GM19025 (cell line): ENCODE measurements around the gene OPRM1.
A peak's percentile ranks its signal among the peaks of the same experiment; 100 is the strongest.
"Not testable (repeated sequence)": the region's sequence is repeated elsewhere in the genome, so short reads cannot be mapped to it uniquely, and the experiment has no call there.

Experiments
- ATAC-seq: cut with Tn5 transposase; IDR thresholded peaks from one replicate; pipeline ENCODE4 v1.9.1; 2021; ENCODE audit warnings: mild to moderate bottlenecking, low read depth, moderate library complexity; ENCODE audit not compliant: unreplicated experiment

The OPRM1 gene

DNA sequence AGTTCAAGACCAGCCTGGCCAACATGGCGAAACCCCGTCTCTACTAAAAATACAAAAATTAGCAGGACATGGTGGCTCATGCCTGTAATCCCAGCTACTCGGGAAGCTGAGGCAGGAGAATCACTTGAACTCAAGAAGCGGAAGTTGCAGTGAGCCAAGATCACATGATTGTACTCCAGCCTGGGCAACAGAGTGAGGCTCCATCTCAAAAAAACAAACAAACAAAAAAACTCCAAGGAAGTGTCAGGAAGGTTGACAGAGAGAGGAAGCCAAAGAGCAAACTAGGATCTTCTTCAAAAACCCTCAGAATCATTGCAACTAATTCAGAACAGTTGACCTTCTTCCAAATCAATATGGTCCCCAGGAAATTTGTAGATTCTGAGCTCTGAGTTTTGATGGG lies 162.6 kb downstream of the OPRM1 start:
- not testable (repeated sequence) for ATAC-seq

DNA sequence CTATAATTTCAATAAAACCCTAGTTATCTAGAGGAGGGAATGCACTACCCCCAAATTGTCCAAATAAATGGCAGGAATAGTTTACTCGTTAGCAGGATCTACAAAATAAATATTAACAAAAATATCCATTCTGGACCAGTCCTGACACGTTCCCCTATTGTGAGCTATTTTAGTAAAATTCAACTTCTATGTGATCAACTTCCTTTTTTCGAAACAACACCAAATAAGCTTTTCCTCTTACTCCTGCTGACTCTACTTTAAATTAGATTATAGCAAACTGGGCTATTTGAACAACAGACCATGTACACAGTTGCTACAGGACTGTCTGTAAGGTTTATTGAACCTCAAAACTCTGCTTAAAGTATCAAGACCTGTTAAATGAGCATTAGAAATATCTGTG lies 163.3 kb downstream of the OPRM1 start:
- ATAC-seq: no peak

- no peak for ATAC-seq
Measured at GRCh38 chr6:154202958-154203357, 163.9 kb downstream of the OPRM1 start.

DNA sequence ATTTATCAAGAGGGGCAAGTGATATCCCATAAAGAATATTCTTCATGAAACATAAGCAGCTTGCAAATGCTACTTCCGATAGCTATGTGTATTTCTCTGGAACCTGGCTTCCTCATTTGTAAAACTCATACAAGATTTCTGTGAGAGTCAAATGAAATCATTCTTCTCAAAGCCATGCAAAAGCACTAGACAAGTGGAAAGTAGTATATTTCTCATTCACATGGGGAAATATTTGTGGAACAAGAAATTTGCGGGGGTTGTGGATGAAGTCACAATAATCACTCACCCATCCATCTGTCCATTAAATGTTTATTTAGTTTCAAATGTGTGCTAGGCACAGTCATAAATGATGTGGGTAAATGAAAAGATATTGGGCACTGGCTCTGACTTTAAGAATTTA lies 167.1 kb downstream of the OPRM1 start:
- no peak for ATAC-seq

- no peak for ATAC-seq
Measured at GRCh38 chr6:154206996-154207395, 168.0 kb downstream of the OPRM1 start.

DNA sequence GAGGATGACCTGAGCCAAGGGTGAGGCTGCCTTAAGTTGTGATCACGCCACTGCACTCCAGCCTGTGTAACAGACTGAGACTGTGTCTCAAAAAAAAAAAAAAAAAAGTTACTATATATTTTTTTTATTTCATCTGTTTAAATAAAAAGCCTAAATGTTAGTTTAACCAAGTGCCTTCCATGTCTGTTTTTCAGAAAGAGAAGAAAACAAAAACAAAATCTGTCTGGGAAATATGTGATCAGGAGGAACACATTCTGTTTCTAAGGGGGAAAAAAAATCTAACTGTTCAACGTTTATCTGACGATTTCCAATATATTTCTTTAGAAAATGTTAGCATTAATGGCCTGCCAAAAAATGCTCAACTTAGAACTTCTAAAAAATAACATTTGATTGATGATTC lies 170.5 kb downstream of the OPRM1 start:
- no peak for ATAC-seq

DNA sequence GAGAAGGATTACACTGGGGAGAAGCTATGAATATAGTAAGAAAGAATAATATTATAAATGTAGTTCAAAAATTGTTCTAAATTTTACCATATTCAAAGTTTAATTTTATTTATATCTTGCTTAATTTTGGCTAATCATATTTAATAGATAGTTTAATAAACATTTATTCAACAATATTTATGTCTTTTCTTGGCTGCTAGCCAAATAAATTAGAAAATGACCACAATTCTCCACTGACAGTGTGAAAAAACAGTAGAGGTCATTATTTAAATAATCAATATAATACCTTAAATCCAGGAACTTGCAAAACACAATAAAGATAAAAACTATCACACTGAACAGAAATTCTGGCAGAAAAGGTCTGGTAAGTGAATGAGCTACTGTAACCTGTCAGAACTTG lies 171.6 kb downstream of the OPRM1 start:
- ATAC-seq: no peak

DNA sequence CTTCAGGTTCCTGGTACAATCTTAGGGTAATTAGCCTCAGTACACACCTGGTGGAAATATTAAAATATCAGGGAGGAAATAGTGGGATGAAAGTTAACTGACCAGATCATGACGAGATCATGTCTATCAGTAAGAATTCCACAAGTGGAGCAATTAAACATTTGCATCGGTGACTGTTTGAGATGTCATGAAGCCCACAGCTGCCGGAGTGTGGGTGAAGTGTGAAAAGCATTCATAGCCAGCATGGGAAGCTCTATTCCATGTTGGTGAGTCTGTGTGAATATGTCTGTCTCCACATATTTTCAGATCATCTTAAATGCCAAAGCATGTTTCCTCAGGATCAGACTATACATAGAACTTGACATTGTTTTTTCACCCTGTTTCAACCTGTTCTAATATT lies 174.7 kb downstream of the OPRM1 start:
- no peak for ATAC-seq

GRCh38 chr6:154218301-154218700 lies 179.3 kb downstream of the OPRM1 start:
- ATAC-seq: no peak

DNA sequence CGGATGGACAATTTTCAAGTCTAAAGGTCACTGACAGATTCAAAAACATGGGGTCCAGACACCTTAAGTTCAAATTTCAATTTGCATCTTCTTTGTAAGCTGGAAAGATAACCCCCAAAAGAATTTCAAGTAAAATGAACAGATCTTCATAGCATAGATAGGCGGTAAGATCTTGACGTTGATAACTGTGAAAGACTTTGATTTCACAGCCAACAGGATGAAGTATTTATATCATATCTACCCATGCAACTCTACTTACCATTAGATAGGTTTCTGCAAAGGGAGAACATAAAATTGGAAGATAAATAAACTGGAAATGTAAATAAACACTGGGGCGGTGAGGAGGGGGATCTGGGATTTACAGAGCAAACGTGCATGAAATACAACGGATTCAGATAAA lies 179.7 kb downstream of the OPRM1 start:
- no peak for ATAC-seq

DNA sequence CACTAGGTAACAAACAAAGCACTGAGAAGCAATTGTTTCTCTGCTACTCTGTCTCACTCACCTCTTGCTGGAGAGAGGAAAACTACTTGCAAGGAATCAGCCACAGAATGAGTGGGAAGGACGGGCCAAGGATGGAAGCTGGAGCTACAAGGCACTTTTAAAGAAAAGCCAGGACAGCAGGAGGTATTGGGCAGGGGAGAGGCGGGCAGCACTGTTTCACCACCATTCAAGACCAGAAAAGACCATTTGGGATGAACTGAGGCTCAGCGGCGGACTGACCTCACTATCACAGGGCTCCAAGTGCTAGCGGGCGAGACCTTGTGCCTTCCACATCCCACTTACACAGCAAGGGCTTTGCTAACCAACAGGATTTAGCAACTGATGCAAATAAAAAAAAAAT lies 180.2 kb downstream of the OPRM1 start:
- no peak for ATAC-seq

GRCh38 chr6:154222716-154223115 lies 183.7 kb downstream of the OPRM1 start:
- ATAC-seq: no peak

DNA sequence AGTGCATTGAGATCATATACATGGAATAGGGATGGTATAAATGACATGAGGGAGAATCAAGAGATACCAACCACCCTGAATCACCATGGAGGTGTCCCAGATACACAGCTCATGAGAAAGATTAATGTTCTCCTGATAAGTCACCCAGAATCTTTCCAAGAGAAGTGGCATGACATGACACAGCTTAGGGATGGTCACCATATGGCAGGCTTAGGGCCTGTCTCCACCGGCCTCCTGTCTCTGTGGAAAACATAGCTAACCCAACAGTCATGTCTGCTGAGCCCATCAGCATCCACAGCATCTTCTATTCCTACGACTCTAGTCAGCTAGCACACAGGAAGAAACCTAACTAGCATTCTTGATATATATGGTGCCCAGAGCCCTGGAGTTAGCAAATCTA lies 184.3 kb downstream of the OPRM1 start:
- ATAC-seq: no peak

DNA sequence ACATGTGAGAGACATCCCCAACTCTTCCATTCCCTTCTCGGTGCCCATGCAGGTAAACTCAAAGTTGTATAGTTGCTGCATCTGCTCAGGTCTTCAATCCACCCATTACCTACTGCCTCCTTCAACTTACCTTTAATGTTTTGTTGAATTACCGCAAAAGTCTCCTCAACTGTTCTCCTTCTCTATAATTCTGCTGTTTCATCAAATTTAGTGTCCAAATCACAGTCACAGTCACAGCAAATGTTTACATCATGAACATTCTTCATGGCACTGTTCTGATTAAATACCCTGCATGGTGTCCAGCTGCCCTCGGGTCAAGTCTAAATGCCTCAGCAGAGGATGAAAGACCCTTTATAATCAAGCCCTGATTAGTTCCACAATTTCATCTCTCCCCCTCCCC lies 187.4 kb downstream of the OPRM1 start:
- no peak for ATAC-seq

DNA sequence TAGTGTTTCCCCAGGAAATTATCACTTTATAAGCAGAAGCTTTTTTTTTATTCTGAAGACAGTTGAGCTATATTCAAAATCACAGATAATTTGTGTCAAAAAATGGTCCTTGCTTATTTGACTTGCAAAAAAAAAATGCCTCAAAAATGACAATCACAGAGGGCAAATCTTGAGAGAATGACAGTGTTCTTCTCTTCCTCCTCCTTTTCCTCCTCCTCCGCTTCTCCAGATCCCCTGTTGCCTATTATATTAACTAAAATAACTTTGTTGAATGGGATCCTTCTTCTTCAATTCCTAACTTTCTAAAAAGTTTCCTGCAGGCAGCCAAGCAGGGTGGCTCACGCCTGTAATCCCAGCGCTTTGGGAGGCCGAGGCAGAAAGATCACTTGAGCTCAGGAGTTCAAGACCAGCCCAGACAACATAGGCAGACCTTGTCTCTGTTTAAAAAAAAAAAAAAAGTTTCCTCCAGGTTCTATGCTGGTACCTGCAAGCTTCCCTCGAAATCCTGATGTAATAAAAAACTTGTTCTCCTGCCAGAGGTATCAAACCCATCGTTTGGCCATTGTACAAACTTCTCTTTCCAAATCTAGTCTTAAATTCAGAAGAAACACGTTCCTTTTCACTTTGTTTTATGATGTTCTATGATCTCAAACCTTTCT lies 189.0 kb downstream of the OPRM1 start:
- ATAC-seq: no peak

GRCh38 chr6:154228521-154228905 lies 189.5 kb downstream of the OPRM1 start:
- no peak for ATAC-seq

GRCh38 chr6:154229786-154230185 lies 190.7 kb downstream of the OPRM1 start:
- peak; percentile 73 for ATAC-seq

GRCh38 chr6:154230393-154230792 lies 191.4 kb downstream of the OPRM1 start:
- ATAC-seq: no peak

- ATAC-seq: no peak
Measured at GRCh38 chr6:154230910-154231595, 192.0 kb downstream of the OPRM1 start.

DNA sequence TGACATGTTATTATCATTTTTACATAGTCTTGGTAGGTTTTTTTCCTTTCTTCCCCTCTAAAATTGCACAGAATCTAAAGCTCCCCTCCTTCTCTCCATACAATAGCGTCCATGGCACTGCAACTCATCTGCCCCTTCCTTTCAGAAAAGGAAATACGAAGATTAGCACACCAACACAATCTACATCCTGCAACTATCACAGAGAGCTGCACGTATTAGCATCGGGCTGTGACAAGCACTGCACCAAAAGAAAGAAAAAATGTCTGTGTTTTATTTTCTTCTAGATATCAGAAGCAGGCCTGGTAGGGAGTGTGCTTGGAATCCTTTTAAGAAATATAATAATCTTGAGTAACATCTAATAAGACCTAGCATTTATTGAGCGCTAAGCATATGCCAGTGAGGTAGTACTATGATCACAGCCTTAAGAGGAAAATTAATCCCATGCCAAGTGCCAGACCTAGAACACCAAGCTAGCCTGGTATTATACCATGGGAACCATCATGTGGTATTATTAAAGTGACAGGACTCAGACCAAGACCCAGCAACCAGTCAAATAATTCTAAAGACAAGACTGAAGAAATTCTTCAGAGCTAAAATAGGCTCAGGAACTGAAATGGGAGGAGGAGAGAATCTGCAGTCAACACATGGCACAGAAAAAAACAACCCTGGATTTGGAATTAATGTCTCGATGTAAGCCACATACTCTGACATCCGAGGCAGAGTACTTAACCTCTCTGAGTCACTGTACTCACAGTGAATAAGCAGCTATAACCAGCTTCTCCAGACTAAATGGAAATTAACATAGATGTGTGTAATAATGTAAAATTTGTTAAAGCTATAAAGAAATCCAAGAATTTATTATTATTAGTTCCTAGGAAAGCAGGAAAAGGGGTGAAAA lies 193.2 kb downstream of the OPRM1 start:
- no peak for ATAC-seq

DNA sequence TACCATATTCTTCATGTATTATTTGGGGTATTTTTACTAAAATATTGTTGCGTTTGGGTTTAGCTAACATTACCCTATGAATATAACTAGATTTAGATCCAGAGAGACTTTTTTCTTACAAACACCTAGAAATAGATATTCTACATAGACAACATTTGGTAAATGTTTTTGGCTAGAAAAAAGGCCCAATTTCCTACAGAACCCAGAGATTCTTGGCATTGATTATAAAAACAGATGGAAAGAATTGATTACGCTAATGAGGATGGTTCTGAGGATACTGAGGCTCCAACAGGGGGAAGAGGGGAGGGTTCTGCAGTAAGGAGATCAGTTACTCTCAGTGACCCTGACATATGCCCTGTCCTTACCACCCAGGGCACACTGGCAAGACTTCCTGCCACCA lies 194.3 kb downstream of the OPRM1 start:
- ATAC-seq: no peak
